Effector memory CD8-positive, alpha-beta T cell (primary cell): ENCODE measurements around the gene TRPM7.

ENCODE experiments used
- ATAC-seq: fragments of 150-1000 bp; cut with Tn5 transposase; replicated peaks from 2 replicates; pipeline ENCODE4 v1.10.0; 2021; ENCODE audit warnings: mild to moderate bottlenecking, moderate library complexity
- DNase-seq, 3 experiments: peaks; one replicate each; pipeline ENCODE4 v3.0.0; 2021
- H3K27ac Mint-ChIP-seq, 2 donors: one replicate each; pipeline ENCODE4 v1.8.0; 2022; ENCODE audit warnings: mild to moderate bottlenecking in 2 of 2, mixed read lengths in 2 of 2, moderate library complexity in 2 of 2
- H3K27me3 Mint-ChIP-seq, 2 donors: one replicate each; pipeline ENCODE4 v1.8.0; 2022; ENCODE audit warnings: mixed read lengths in 2 of 2
- H3K36me3 Mint-ChIP-seq: one replicate; pipeline ENCODE4 v1.8.0; 2022; ENCODE audit warnings: mild to moderate bottlenecking, moderate library complexity, mixed read lengths; ENCODE audit not compliant: insufficient read depth
- H3K4me1 Mint-ChIP-seq, 2 donors: one replicate each; pipeline ENCODE4 v1.8.0; 2022; ENCODE audit warnings: low read depth in 2 of 2, mixed read lengths in 2 of 2
- H3K4me3 Mint-ChIP-seq, 2 donors: one replicate each; pipeline ENCODE4 v1.8.0; 2022; ENCODE audit warnings: mild to moderate bottlenecking in 2 of 2, mixed read lengths in 2 of 2, moderate library complexity in 2 of 2
- H3K9me3 Mint-ChIP-seq, 2 donors: one replicate each; pipeline ENCODE4 v1.8.0; 2022; ENCODE audit warnings: mixed read lengths in 2 of 2

Gene TRPM7

DNA sequence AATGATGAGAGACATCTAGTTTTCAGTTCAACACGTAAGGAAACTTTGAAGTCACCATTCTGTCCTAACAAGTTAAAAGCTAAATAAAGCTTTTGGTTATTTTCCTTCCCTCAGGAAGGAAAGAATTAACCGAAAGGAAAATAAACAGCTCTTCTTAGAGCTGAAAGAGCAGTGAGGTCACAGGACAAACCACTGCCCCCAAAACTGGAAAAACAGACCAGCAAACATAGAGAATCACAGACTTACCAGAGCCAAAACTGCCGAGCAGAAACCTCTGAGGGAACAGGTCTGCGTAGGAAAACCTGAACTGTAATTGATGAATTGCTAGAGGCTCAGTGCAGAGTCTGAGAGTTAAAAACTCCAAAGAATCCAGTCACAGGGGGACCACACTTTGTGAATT lies 154.8 kb downstream of the TRPM7 start:
- ATAC-seq: no peak
- Mint-ChIP-seq H3K4me1 (no peaks in the 10 kb centered on the region), H3K9me3 (no peaks in the 10 kb centered on the region)

GRCh38 chr15:50531163-50531562 lies 155.4 kb downstream of the TRPM7 start:
- no peaks in the 10 kb centered on the region for H3K9me3 Mint-ChIP-seq
- no peaks in the 10 kb centered on the region for H3K36me3 Mint-ChIP-seq
- no peaks in the 10 kb centered on the region for H3K4me1 Mint-ChIP-seq
- DNase-seq (no peak), ATAC-seq (no peak)
- peaks cover 0 to 6% of the 10 kb centered on the region in 2 donors for H3K27me3 Mint-ChIP-seq
- no peak overlapping the region for H3K27ac Mint-ChIP-seq
- H3K4me3 Mint-ChIP-seq: no peak overlapping the region

More for the DNA sequence above, 154.8 kb downstream of the TRPM7 start:
- Mint-ChIP-seq H3K36me3 (no peaks in the 10 kb centered on the region), H3K4me3 (no peak overlapping the region), H3K27ac (no peak overlapping the region), H3K27me3 (peaks cover 0 to 6% of the 10 kb centered on the region in 2 donors)
- no peak for DNase-seq

DNA sequence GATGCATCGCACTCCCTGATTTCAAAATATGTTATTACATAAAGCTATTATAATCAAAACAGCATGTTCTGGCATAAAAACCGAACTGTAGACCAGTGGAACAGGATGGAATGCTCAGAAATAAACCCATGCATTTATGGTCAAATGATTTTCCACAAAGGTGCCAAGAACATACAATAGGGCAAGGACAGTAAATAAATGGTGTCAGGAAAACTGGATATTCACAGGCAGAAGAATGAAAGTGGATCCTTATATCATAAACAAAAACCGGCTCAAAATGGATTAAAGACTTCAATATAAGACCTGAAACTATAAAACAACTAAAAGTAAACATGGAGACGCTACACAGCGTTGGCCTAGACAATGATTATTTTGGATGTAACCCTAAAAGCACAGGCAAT lies 162.7 kb downstream of the TRPM7 start:
- no peak for DNase-seq
- no peak for ATAC-seq
- H3K4me3 Mint-ChIP-seq: no peak overlapping the region
- H3K27me3 Mint-ChIP-seq: no peaks in the 10 kb centered on the region
- no peak overlapping the region for H3K27ac Mint-ChIP-seq
- H3K9me3 Mint-ChIP-seq: peaks cover 0 to under 1% of the 10 kb centered on the region in 2 donors
- H3K36me3 Mint-ChIP-seq: no peaks in the 10 kb centered on the region
- no peaks in the 10 kb centered on the region for H3K4me1 Mint-ChIP-seq

- ATAC-seq (no peak), DNase-seq (no peak)
- Mint-ChIP-seq H3K27me3 (no peaks in the 10 kb centered on the region), H3K27ac (no peak overlapping the region), H3K4me3 (no peak overlapping the region), H3K36me3 (no peaks in the 10 kb centered on the region), H3K4me1 (no peaks in the 10 kb centered on the region), H3K9me3 (peaks cover 0 to 4% of the 10 kb centered on the region in 2 donors)
Measured at GRCh38 chr15:50519740-50520425, 166.7 kb downstream of the TRPM7 start.

DNA sequence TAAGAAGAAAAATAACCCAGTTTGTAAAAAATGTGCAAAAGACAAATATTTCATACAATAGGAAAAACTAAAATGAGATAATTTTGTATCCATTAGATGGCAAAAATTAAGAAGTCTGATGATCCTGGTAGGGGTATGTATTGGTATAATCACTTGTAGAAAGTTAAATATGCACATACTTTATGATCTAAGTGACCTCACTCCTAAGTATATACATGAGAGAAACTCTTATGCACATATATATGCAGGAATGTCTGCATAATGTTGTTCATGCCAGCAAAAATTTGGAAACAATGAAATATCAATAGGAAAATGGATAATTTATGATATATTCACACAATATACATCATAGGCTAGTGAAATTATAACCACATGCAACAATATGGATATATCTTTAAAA lies 173.6 kb downstream of the TRPM7 start:
- H3K4me3 Mint-ChIP-seq: no peak overlapping the region
- no peaks in the 10 kb centered on the region for H3K4me1 Mint-ChIP-seq
- ATAC-seq (no peak), DNase-seq (no peak)
- no peaks in the 10 kb centered on the region for H3K36me3 Mint-ChIP-seq
- H3K27ac Mint-ChIP-seq: no peak overlapping the region
- H3K9me3 Mint-ChIP-seq: no peaks in the 10 kb centered on the region
- no peaks in the 10 kb centered on the region for H3K27me3 Mint-ChIP-seq
